HepG2 (cell line): ENCODE data around the gene PCSK6. TPM values are rescaled to one million over a fixed set of nuclear protein-coding genes. Genes with fewer than 3 reads are reported as not detected.
A peak's percentile ranks its signal among the peaks of the same experiment; 100 is the strongest.

Source experiments
- GATA4 ChIP-seq: sonication (generic); IDR thresholded peaks from 2 replicates; pipeline ENCODE4 v1.6.1; 2016; ENCODE audit warnings: antibody characterized with exemption, low read depth, borderline replicate concordance
- NR2F1 ChIP-seq, 2 experiments: fragments of 450-650 bp in 1 of 2; formaldehyde crosslinking in 1 of 2; IDR thresholded peaks; 2 replicates each; pipeline versions ENCODE4 v1.5.0 to v1.6.1; 2016 to 2020; ENCODE audit warnings: mild to moderate bottlenecking in 1 of 2, missing compliant biosample characterization in 1 of 2, missing genetic modification reagents in 1 of 2, moderate library complexity in 1 of 2
- POGZ ChIP-seq: sonication (generic); formaldehyde crosslinking; IDR thresholded peaks from 2 replicates; pipeline ENCODE4 v1.4.0; 2020; ENCODE audit warnings: mild to moderate bottlenecking, missing genetic modification reagents
- TARDBP ChIP-seq: sonication (generic); formaldehyde crosslinking; IDR thresholded peaks from 2 replicates; pipeline ENCODE4 v1.8.0; 2022; ENCODE audit warnings: mild to moderate bottlenecking, missing genetic modification reagents
- ZNF431 ChIP-seq: sonication (generic); formaldehyde crosslinking; IDR thresholded peaks from 2 replicates; pipeline ENCODE4 v1.9.0; 2022; ENCODE audit warnings: missing genetic modification reagents, low read depth, mild to moderate bottlenecking, borderline replicate concordance
- polyA plus RNA-seq, 8 experiments: library from polyadenylated mRNA; depleted of rRNA in 3 of 8; stranded (reverse) in 7 of 8; unstranded in 1 of 8; fragments of >200 nt; fragmentation: Illumina TruSeq in 4 of 8; extraction: Trizol in 4 of 8; gene quantifications; 2 replicates each; pipeline versions ENCODE4 v1.2.1 to v1.2.3, GENCODE V29; 2011 to 2016; ENCODE audit warnings: low read depth in 4 of 8, missing spikeins in 1 of 8, mixed read lengths in 1 of 8; ENCODE audit not compliant: insufficient read depth in 1 of 8
- total RNA-seq, 5 experiments: library from RNA; depleted of rRNA; stranded (reverse); fragments of >200 nt; fragmentation: Illumina TruSeq; extraction: Trizol; gene quantifications; 2 replicates each; pipeline ENCODE4 v1.2.3, GENCODE V29; 2016; ENCODE audit warnings: low read depth in 1 of 5
- TF ChIP-seq, protein P1 (sequence below): sonication (generic); formaldehyde crosslinking; IDR thresholded peaks from 2 replicates; pipeline ENCODE4 v1.5.0; 2020; ENCODE audit warnings: missing genetic modification reagents
- TF ChIP-seq, protein P2 (sequence below): sonication (generic); formaldehyde crosslinking; IDR thresholded peaks from 2 replicates; pipeline ENCODE4 v1.5.0; 2020; ENCODE audit warnings: mild to moderate bottlenecking, missing genetic modification reagents, borderline replicate concordance
- TF ChIP-seq, protein P3 (sequence below): sonication (generic); formaldehyde crosslinking; IDR thresholded peaks from one replicate; pipeline ENCODE4 v1.5.1; 2020; ENCODE audit warnings: mild to moderate bottlenecking, missing genetic modification reagents; ENCODE audit errors: not compliant biosample characterization
- TF ChIP-seq, protein P4 (sequence below): sonication (generic); formaldehyde crosslinking; IDR thresholded peaks from 2 replicates; pipeline ENCODE4 v1.4.0; 2020; ENCODE audit warnings: low read depth, missing genetic modification reagents

The PCSK6 gene
- total and polyA plus RNA-seq, 2 of the 13 experiments (the other 11 are each of a cell fraction or from before 2014, with no cell fraction given): 56.5 to 155 TPM

DNA sequence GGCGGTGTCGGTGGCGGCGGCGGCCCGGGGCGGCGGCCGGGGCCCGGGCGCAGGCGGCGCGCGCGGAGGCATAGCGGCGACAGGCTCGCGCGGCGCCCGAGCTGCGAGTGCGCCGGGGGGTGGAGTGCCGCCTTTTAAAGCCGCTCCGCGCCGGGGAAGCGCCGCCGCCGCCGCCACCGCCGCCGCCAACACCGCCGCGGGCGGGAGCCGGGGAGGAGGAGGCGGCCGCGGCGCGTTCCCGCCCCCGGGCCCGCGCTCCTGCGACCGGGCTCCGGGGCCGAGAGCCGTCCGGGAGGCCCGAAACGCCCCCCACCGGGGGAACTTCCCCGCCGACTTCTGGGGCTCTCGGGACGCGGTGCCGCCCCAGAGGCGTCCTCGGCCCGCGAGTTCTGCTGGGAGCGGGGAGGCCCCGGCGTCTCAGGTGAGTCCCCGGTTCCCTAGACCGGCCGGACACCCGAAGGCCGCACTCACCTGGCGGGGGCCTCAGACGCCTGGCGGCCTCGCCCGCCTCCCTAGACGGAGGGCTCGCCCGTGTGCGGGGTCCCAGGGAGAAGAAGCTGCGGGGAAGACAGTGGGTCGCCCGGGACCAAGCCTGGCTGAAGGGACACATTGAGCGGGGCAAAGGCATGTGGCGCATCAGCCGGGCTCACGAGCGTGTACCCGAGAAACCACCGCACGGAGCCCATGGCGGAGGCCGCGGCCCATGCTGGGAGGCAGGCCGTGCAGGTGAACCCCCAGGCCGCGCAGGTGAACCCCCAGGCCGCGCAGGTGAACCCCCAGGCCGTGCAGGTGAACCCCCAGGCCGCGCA is at the start of gene PCSK6 (continued):
- TF ChIP-seq NR2F1 (CRISPR knock-in tag; IDR thresholded peaks at IDR 0.05) (no peak), ZNF431 (CRISPR knock-in tag) (no peak), POGZ (CRISPR knock-in tag) (peak; percentile 60), TARDBP (no peak), GATA4 (no peak)
- TF ChIP-seq, protein P1, sequence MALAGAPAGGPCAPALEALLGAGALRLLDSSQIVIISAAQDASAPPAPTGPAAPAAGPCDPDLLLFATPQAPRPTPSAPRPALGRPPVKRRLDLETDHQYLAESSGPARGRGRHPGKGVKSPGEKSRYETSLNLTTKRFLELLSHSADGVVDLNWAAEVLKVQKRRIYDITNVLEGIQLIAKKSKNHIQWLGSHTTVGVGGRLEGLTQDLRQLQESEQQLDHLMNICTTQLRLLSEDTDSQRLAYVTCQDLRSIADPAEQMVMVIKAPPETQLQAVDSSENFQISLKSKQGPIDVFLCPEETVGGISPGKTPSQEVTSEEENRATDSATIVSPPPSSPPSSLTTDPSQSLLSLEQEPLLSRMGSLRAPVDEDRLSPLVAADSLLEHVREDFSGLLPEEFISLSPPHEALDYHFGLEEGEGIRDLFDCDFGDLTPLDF: no peak
- TF ChIP-seq, protein P2, sequence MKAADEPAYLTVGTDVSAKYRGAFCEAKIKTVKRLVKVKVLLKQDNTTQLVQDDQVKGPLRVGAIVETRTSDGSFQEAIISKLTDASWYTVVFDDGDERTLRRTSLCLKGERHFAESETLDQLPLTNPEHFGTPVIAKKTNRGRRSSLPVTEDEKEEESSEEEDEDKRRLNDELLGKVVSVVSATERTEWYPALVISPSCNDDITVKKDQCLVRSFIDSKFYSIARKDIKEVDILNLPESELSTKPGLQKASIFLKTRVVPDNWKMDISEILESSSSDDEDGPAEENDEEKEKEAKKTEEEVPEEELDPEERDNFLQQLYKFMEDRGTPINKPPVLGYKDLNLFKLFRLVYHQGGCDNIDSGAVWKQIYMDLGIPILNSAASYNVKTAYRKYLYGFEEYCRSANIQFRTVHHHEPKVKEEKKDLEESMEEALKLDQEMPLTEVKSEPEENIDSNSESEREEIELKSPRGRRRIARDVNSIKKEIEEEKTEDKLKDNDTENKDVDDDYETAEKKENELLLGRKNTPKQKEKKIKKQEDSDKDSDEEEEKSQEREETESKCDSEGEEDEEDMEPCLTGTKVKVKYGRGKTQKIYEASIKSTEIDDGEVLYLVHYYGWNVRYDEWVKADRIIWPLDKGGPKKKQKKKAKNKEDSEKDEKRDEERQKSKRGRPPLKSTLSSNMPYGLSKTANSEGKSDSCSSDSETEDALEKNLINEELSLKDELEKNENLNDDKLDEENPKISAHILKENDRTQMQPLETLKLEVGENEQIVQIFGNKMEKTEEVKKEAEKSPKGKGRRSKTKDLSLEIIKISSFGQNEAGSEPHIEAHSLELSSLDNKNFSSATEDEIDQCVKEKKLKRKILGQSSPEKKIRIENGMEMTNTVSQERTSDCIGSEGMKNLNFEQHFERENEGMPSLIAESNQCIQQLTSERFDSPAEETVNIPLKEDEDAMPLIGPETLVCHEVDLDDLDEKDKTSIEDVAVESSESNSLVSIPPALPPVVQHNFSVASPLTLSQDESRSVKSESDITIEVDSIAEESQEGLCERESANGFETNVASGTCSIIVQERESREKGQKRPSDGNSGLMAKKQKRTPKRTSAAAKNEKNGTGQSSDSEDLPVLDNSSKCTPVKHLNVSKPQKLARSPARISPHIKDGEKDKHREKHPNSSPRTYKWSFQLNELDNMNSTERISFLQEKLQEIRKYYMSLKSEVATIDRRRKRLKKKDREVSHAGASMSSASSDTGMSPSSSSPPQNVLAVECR (CRISPR knock-in tag): 0 out of 2 replicates have a peak, but pooled peaks have one; percentile 35
- TF ChIP-seq, protein P3, sequence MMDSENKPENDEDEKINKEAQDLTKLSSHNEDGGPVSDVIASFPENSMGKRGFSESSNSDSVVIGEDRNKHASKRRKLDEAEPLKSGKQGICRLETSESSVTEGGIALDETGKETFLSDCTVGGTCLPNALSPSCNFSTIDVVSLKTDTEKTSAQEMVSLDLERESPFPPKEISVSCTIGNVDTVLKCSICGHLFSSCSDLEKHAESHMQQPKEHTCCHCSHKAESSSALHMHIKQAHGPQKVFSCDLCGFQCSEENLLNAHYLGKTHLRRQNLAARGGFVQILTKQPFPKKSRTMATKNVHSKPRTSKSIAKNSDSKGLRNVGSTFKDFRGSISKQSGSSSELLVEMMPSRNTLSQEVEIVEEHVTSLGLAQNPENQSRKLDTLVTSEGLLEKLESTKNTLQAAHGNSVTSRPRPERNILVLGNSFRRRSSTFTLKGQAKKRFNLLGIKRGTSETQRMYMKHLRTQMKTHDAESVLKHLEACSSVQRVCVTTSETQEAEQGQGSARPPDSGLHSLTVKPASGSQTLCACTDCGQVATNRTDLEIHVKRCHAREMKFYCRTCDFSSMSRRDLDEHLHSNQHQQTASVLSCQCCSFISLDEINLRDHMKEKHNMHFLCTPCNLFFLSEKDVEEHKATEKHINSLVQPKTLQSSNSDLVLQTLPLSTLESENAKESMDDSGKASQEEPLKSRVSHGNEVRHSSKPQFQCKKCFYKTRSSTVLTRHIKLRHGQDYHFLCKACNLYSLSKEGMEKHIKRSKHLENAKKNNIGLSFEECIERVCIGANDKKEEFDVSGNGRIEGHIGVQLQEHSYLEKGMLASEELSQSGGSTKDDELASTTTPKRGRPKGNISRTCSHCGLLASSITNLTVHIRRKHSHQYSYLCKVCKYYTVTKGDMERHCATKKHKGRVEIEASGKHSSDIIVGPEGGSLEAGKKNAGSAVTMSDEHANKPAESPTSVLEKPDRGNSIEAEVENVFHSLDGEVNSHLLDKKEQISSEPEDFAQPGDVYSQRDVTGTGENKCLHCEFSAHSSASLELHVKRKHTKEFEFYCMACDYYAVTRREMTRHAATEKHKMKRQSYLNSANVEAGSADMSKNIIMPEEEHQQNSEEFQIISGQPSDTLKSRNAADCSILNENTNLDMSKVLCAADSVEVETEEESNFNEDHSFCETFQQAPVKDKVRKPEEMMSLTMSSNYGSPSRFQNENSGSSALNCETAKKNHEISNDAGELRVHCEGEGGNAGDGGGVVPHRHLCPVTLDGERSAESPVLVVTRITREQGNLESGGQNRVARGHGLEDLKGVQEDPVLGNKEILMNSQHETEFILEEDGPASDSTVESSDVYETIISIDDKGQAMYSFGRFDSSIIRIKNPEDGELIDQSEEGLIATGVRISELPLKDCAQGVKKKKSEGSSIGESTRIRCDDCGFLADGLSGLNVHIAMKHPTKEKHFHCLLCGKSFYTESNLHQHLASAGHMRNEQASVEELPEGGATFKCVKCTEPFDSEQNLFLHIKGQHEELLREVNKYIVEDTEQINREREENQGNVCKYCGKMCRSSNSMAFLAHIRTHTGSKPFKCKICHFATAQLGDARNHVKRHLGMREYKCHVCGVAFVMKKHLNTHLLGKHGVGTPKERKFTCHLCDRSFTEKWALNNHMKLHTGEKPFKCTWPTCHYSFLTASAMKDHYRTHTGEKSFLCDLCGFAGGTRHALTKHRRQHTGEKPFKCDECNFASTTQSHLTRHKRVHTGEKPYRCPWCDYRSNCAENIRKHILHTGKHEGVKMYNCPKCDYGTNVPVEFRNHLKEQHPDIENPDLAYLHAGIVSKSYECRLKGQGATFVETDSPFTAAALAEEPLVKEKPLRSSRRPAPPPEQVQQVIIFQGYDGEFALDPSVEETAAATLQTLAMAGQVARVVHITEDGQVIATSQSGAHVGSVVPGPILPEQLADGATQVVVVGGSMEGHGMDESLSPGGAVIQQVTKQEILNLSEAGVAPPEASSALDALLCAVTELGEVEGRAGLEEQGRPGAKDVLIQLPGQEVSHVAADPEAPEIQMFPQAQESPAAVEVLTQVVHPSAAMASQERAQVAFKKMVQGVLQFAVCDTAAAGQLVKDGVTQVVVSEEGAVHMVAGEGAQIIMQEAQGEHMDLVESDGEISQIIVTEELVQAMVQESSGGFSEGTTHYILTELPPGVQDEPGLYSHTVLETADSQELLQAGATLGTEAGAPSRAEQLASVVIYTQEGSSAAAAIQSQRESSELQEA (CRISPR knock-in tag): no peak
- TF ChIP-seq, protein P4, sequence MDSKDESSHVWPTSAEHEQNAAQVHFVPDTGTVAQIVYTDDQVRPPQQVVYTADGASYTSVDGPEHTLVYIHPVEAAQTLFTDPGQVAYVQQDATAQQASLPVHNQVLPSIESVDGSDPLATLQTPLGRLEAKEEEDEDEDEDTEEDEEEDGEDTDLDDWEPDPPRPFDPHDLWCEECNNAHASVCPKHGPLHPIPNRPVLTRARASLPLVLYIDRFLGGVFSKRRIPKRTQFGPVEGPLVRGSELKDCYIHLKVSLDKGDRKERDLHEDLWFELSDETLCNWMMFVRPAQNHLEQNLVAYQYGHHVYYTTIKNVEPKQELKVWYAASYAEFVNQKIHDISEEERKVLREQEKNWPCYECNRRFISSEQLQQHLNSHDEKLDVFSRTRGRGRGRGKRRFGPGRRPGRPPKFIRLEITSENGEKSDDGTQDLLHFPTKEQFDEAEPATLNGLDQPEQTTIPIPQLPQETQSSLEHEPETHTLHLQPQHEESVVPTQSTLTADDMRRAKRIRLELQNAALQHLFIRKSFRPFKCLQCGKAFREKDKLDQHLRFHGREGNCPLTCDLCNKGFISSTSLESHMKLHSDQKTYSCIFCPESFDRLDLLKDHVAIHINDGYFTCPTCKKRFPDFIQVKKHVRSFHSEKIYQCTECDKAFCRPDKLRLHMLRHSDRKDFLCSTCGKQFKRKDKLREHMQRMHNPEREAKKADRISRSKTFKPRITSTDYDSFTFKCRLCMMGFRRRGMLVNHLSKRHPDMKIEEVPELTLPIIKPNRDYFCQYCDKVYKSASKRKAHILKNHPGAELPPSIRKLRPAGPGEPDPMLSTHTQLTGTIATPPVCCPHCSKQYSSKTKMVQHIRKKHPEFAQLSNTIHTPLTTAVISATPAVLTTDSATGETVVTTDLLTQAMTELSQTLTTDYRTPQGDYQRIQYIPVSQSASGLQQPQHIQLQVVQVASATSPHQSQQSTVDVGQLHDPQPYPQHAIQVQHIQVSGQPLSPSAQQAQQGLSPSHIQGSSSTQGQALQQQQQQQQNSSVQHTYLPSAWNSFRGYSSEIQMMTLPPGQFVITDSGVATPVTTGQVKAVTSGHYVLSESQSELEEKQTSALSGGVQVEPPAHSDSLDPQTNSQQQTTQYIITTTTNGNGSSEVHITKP (CRISPR knock-in tag): no peak
